ENCODE measurements around the gene RNF182.
"Not testable (repeated sequence)": the region's sequence is repeated elsewhere in the genome, so short reads cannot be mapped to it uniquely, and the experiment has no call there.

The RNF182 gene

GRCh38 chr6:13924949-13925881 lies at the start of gene RNF182:
TSS of gene RNF182 (plus strand) at chr6:13924952. CDS start at chr6:13977120, 52,168 bp downstream.
- Histone ChIP-seq H3K27ac (ENCODE audit: low read length) (peak within 1 kb of the TSS; percentile 5), H3K9ac (ENCODE audit: low read depth, low read length) (peak within 1 kb of the TSS; percentile 79; the same call in 1 of the 2 replicates), H3K36me3 (ENCODE audit: insufficient read depth, low read depth, low read length) (no peaks in the 10 kb centered on the region), H3K27me3 (ENCODE audit: insufficient read depth, low read length) (peaks cover 40% of the 10 kb centered on the region), H3K9me3 (ENCODE audit: insufficient read depth, low read depth, low read length) (no peaks in the 10 kb centered on the region), H3K4me3 (ENCODE audit: low read length) (peak within 1 kb of the TSS; percentile 96), H3K4me1 (ENCODE audit: insufficient read depth, low read length) (peaks cover 12% of the 10 kb centered on the region; the same call in 1 of the 2 replicates)

GRCh38 chr6:13877051-13877450 lies 47.7 kb upstream of the RNF182 start:
- H3K36me3 ChIP-seq (ENCODE audit: insufficient read depth, low read depth, low read length): no peaks in the 10 kb centered on the region
- H3K9ac ChIP-seq (ENCODE audit: low read depth, low read length): no peak overlapping the region
- peaks cover 23% of the 10 kb centered on the region for H3K27me3 ChIP-seq (ENCODE audit: insufficient read depth, low read length)
- peaks cover 3% of the 10 kb centered on the region; the same call in 1 of the 2 replicates for H3K4me1 ChIP-seq (ENCODE audit: insufficient read depth, low read length)
- H3K9me3 ChIP-seq (ENCODE audit: insufficient read depth, low read depth, low read length): no peaks in the 10 kb centered on the region
- no peak overlapping the region for H3K4me3 ChIP-seq (ENCODE audit: low read length)
- H3K27ac ChIP-seq (ENCODE audit: low read length): no peak overlapping the region

GRCh38 chr6:13880061-13880663 lies 44.6 kb upstream of the RNF182 start:
- H3K27me3 ChIP-seq (ENCODE audit: insufficient read depth, low read length); H3K4me3 ChIP-seq (ENCODE audit: low read length); H3K4me1 ChIP-seq (ENCODE audit: insufficient read depth, low read length); H3K36me3 ChIP-seq (ENCODE audit: insufficient read depth, low read depth, low read length); H3K9ac ChIP-seq (ENCODE audit: low read depth, low read length); H3K9me3 ChIP-seq (ENCODE audit: insufficient read depth, low read depth, low read length); H3K27ac ChIP-seq (ENCODE audit: low read length): not testable (repeated sequence)

GRCh38 chr6:13881621-13882165 lies 43.1 kb upstream of the RNF182 start:
- H3K9me3 ChIP-seq (ENCODE audit: insufficient read depth, low read depth, low read length): no peaks in the 10 kb centered on the region

GRCh38 chr6:13883966-13884365 lies 40.8 kb upstream of the RNF182 start:
- no peak overlapping the region for H3K4me3 ChIP-seq (ENCODE audit: low read length)
- H3K9me3 ChIP-seq (ENCODE audit: insufficient read depth, low read depth, low read length): no peaks in the 10 kb centered on the region
- H3K36me3 ChIP-seq (ENCODE audit: insufficient read depth, low read depth, low read length): no peaks in the 10 kb centered on the region
- no peak overlapping the region for H3K27ac ChIP-seq (ENCODE audit: low read length)
- no peak overlapping the region for H3K9ac ChIP-seq (ENCODE audit: low read depth, low read length)
- H3K4me1 ChIP-seq (ENCODE audit: insufficient read depth, low read length): no peaks in the 10 kb centered on the region
- no peaks in the 10 kb centered on the region for H3K27me3 ChIP-seq (ENCODE audit: insufficient read depth, low read length)

More at GRCh38 chr6:13881621-13882165, 43.1 kb upstream of the RNF182 start:
- no peaks in the 10 kb centered on the region for H3K36me3 ChIP-seq (ENCODE audit: insufficient read depth, low read depth, low read length)
- H3K9ac ChIP-seq (ENCODE audit: low read depth, low read length): no peak overlapping the region
- peaks cover 3% of the 10 kb centered on the region; the same call in 1 of the 2 replicates for H3K4me1 ChIP-seq (ENCODE audit: insufficient read depth, low read length)
- H3K27ac ChIP-seq (ENCODE audit: low read length): no peak overlapping the region
- H3K27me3 ChIP-seq (ENCODE audit: insufficient read depth, low read length): no peaks in the 10 kb centered on the region
- no peak overlapping the region for H3K4me3 ChIP-seq (ENCODE audit: low read length)

- H3K4me1 ChIP-seq (ENCODE audit: insufficient read depth, low read length): no peaks in the 10 kb centered on the region
- H3K9me3 ChIP-seq (ENCODE audit: insufficient read depth, low read depth, low read length): no peaks in the 10 kb centered on the region
- H3K4me3 ChIP-seq (ENCODE audit: low read length): no peak overlapping the region
- H3K9ac ChIP-seq (ENCODE audit: low read depth, low read length): no peak overlapping the region
- no peaks in the 10 kb centered on the region for H3K36me3 ChIP-seq (ENCODE audit: insufficient read depth, low read depth, low read length)
- H3K27me3 ChIP-seq (ENCODE audit: insufficient read depth, low read length): no peaks in the 10 kb centered on the region
- H3K27ac ChIP-seq (ENCODE audit: low read length): no peak overlapping the region
Observed at GRCh38 chr6:13884397-13884796, 40.4 kb upstream of the RNF182 start.

- Histone ChIP-seq H3K9ac (ENCODE audit: low read depth, low read length) (no peak overlapping the region), H3K4me1 (ENCODE audit: insufficient read depth, low read length) (no peaks in the 10 kb centered on the region), H3K27ac (ENCODE audit: low read length) (no peak overlapping the region), H3K9me3 (ENCODE audit: insufficient read depth, low read depth, low read length) (no peaks in the 10 kb centered on the region), H3K27me3 (ENCODE audit: insufficient read depth, low read length) (no peaks in the 10 kb centered on the region), H3K36me3 (ENCODE audit: insufficient read depth, low read depth, low read length) (no peaks in the 10 kb centered on the region), H3K4me3 (ENCODE audit: low read length) (no peak overlapping the region)
Observed at GRCh38 chr6:13885601-13886000, 39.2 kb upstream of the RNF182 start.

- H3K27ac ChIP-seq (ENCODE audit: low read length): no peak overlapping the region
- no peak overlapping the region for H3K4me3 ChIP-seq (ENCODE audit: low read length)
- H3K4me1 ChIP-seq (ENCODE audit: insufficient read depth, low read length): no peaks in the 10 kb centered on the region
- no peaks in the 10 kb centered on the region for H3K36me3 ChIP-seq (ENCODE audit: insufficient read depth, low read depth, low read length)
- H3K9ac ChIP-seq (ENCODE audit: low read depth, low read length): no peak overlapping the region
- no peaks in the 10 kb centered on the region for H3K27me3 ChIP-seq (ENCODE audit: insufficient read depth, low read length)
- no peaks in the 10 kb centered on the region for H3K9me3 ChIP-seq (ENCODE audit: insufficient read depth, low read depth, low read length)
Observed at GRCh38 chr6:13886949-13887348, 37.8 kb upstream of the RNF182 start.

GRCh38 chr6:13892017-13892645 lies 32.6 kb upstream of the RNF182 start:
- no peaks in the 10 kb centered on the region for H3K9me3 ChIP-seq (ENCODE audit: insufficient read depth, low read depth, low read length)

GRCh38 chr6:13902922-13903321 lies 21.8 kb upstream of the RNF182 start:
- no peak overlapping the region for H3K4me3 ChIP-seq (ENCODE audit: low read length)
- no peaks in the 10 kb centered on the region for H3K36me3 ChIP-seq (ENCODE audit: insufficient read depth, low read depth, low read length)
- H3K9ac ChIP-seq (ENCODE audit: low read depth, low read length): no peak overlapping the region
- H3K4me1 ChIP-seq (ENCODE audit: insufficient read depth, low read length): no peaks in the 10 kb centered on the region
- no peaks in the 10 kb centered on the region for H3K9me3 ChIP-seq (ENCODE audit: insufficient read depth, low read depth, low read length)
- H3K27me3 ChIP-seq (ENCODE audit: insufficient read depth, low read length): no peaks in the 10 kb centered on the region
- no peak overlapping the region for H3K27ac ChIP-seq (ENCODE audit: low read length)

More at GRCh38 chr6:13892017-13892645, 32.6 kb upstream of the RNF182 start:
- Histone ChIP-seq H3K9ac (ENCODE audit: low read depth, low read length) (no peak overlapping the region), H3K27ac (ENCODE audit: low read length) (no peak overlapping the region), H3K27me3 (ENCODE audit: insufficient read depth, low read length) (no peaks in the 10 kb centered on the region), H3K4me1 (ENCODE audit: insufficient read depth, low read length) (no peaks in the 10 kb centered on the region), H3K36me3 (ENCODE audit: insufficient read depth, low read depth, low read length) (no peaks in the 10 kb centered on the region), H3K4me3 (ENCODE audit: low read length) (no peak overlapping the region)

GRCh38 chr6:13903364-13903763 lies 21.4 kb upstream of the RNF182 start:
- H3K27ac ChIP-seq (ENCODE audit: low read length): no peak overlapping the region
- no peak overlapping the region for H3K9ac ChIP-seq (ENCODE audit: low read depth, low read length)
- H3K4me3 ChIP-seq (ENCODE audit: low read length): no peak overlapping the region
- no peaks in the 10 kb centered on the region for H3K9me3 ChIP-seq (ENCODE audit: insufficient read depth, low read depth, low read length)
- H3K4me1 ChIP-seq (ENCODE audit: insufficient read depth, low read length): no peaks in the 10 kb centered on the region
- H3K27me3 ChIP-seq (ENCODE audit: insufficient read depth, low read length): no peaks in the 10 kb centered on the region
- no peaks in the 10 kb centered on the region for H3K36me3 ChIP-seq (ENCODE audit: insufficient read depth, low read depth, low read length)
